Panc1 (cell line): Measurements from ENCODE around the gene CGN.

Experiments
- CTCF ChIP-seq: fragments of 450-650 bp; IDR thresholded peaks from 2 replicates; pipeline ENCODE4 v1.5.1; 2017; ENCODE audit warnings: mild to moderate bottlenecking
- POLR2AphosphoS5 ChIP-seq: IDR thresholded peaks from 2 replicates; pipeline ENCODE4 v1.6.1; 2012; ENCODE audit warnings: mild to moderate bottlenecking, low read depth, low read length, moderate library complexity
- REST ChIP-seq, 2 experiments: IDR thresholded peaks; 2 replicates each; pipeline ENCODE4 v1.6.1; 2011 to 2012; ENCODE audit warnings: low read depth in 2 of 2, control low read depth in 1 of 2, low read length in 1 of 2, mild to moderate bottlenecking in 1 of 2, moderate library complexity in 1 of 2; ENCODE audit not compliant: insufficient read depth in 1 of 2
- SIN3A ChIP-seq: IDR thresholded peaks from 2 replicates; pipeline ENCODE4 v1.6.1; 2012; ENCODE audit warnings: low read depth, mild to moderate bottlenecking, low read length, moderate library complexity, borderline replicate concordance; ENCODE audit not compliant: insufficient read depth
- TCF7L2 ChIP-seq: IDR thresholded peaks from 2 replicates; pipeline ENCODE4 v1.6.1; 2011; ENCODE audit warnings: mild to moderate bottlenecking, low read depth, low read length, inconsistent platforms

GRCh38 chr1:151476083-151476482 lies 35.1 kb upstream of the CGN start:
- TF ChIP-seq POLR2AphosphoS5, result no peak
- no peak for TF ChIP-seq TCF7L2
- TF ChIP-seq CTCF, result no peak
- no peak for TF ChIP-seq REST (IDR thresholded peaks at IDR 0.05; ENCODE audit: insufficient read depth in 1 of 2, low read depth in 2 of 2, low read length in 1 of 2)
- TF ChIP-seq SIN3A, result no peak
